IMR-90 (cell line): Measurements from ENCODE around the gene DIRAS3. TPM values are rescaled to one million over a fixed set of nuclear protein-coding genes. Genes with fewer than 3 reads are reported as not detected.

ENCODE experiments used
- ATAC-seq: fragments of 200-7000 bp; cut with Tn5 transposase; 2 replicates; pipeline ENCODE4 v1.9.1; 2020; ENCODE audit warnings: low read depth, mild to moderate bottlenecking, moderate library complexity
- BruUV-seq: library from RNA; stranded (reverse); fragments of 400-500 nt; replicated peaks from 2 replicates; lab custom pipeline; 2021; lab: Mats Ljungman, UMichigan
- CTCF ChIA-PET: fragments of 300-600 bp; formaldehyde crosslinking; extraction: SDS; loops from one replicate; lab custom pipeline; 2021; ENCODE audit warnings: antibody characterized with exemption; lab: Yijun Ruan, JAX
- POLR2A ChIA-PET: fragments of 300-600 bp; sonication (Branson Sonifier 250); formaldehyde crosslinking; loops from one replicate; lab custom pipeline; 2022; ENCODE audit warnings: antibody characterized with exemption; ENCODE audit not compliant: unreplicated experiment; lab: Charles Lee
- DNase-seq: peaks from one replicate; pipeline ENCODE4 v3.0.0; 2013
- H2AFZ ChIP-seq: replicated peaks from 2 replicates; pipeline ENCODE3; 2013; ENCODE audit warnings: low read length, mild to moderate bottlenecking; ENCODE audit not compliant: poor library complexity
- H2AK5ac ChIP-seq: 2 replicates; pipeline ENCODE4 v1.6.1; 2013; ENCODE audit warnings: low read depth, low read length, inconsistent platforms
- H2AK9ac ChIP-seq: replicated peaks from 2 replicates; pipeline ENCODE3; 2013; ENCODE audit warnings: mild to moderate bottlenecking, low read depth, low read length, moderate library complexity; ENCODE audit not compliant: poor library complexity
- H2BK120ac ChIP-seq: 2 replicates; pipeline ENCODE4 v1.6.1; 2013; ENCODE audit warnings: low read depth, low read length, inconsistent platforms
- H2BK15ac ChIP-seq: 3 replicates; pipeline ENCODE4 v1.6.1; 2013; ENCODE audit warnings: low read depth, low read length, inconsistent platforms
- H2BK20ac ChIP-seq: 2 replicates; pipeline ENCODE4 v1.6.1; 2013; ENCODE audit warnings: low read depth, mild to moderate bottlenecking, inconsistent platforms, low read length, moderate library complexity
- H2BK5ac ChIP-seq: 2 replicates; pipeline ENCODE4 v1.6.1; 2013; ENCODE audit warnings: mild to moderate bottlenecking, low read depth, low read length, inconsistent platforms; ENCODE audit not compliant: poor library complexity, severe bottlenecking
- H3K14ac ChIP-seq: replicated peaks from 2 replicates; pipeline ENCODE4 v1.6.1; 2013; ENCODE audit warnings: low read depth, low read length, inconsistent platforms
- H3K18ac ChIP-seq: 2 replicates; pipeline ENCODE4 v1.6.1; 2013; ENCODE audit warnings: low read depth, low read length, control low read depth
- H3K23ac ChIP-seq: 2 replicates; pipeline ENCODE4 v1.6.1; 2013; ENCODE audit warnings: low read depth, low read length, inconsistent platforms
- H3K27ac ChIP-seq: 2 replicates; pipeline ENCODE4 v1.5.1; 2013; ENCODE audit warnings: mild to moderate bottlenecking, control low read depth, low read length; ENCODE audit not compliant: insufficient read depth
- H3K27me3 ChIP-seq: 2 replicates; pipeline ENCODE4 v1.6.1; 2013; ENCODE audit warnings: low read length; ENCODE audit not compliant: control insufficient read depth, insufficient read depth
- H3K36me3 ChIP-seq: 2 replicates; pipeline ENCODE4 v1.6.1; 2013; ENCODE audit warnings: low read length, mixed read lengths; ENCODE audit not compliant: control insufficient read depth, insufficient read depth
- H3K4ac ChIP-seq: 2 replicates; pipeline ENCODE4 v1.6.1; 2013; ENCODE audit warnings: low read depth, low read length, inconsistent platforms
- H3K4me1 ChIP-seq: 2 replicates; pipeline ENCODE4 v1.6.1; 2013; ENCODE audit warnings: low read length, mixed read lengths; ENCODE audit not compliant: control insufficient read depth, insufficient read depth
- H3K4me2 ChIP-seq: 2 replicates; pipeline ENCODE4 v1.6.1; 2013; ENCODE audit warnings: low read depth, mild to moderate bottlenecking, control low read depth, low read length, moderate library complexity
- H3K4me3 ChIP-seq: 2 replicates; pipeline ENCODE4 v1.5.1; 2013; ENCODE audit warnings: low read depth, mild to moderate bottlenecking, control low read depth, low read length, moderate library complexity; ENCODE audit not compliant: insufficient read depth
- H3K56ac ChIP-seq: 2 replicates; pipeline ENCODE4 v1.6.1; 2013; ENCODE audit warnings: low read length, inconsistent platforms; ENCODE audit not compliant: insufficient read depth; ENCODE audit errors: extremely low read depth
- H3K79me1 ChIP-seq, 2 experiments: 2 replicates each; pipeline ENCODE4 v1.6.1; 2013; ENCODE audit warnings: low read length in 2 of 2, inconsistent platforms in 1 of 2, low read depth in 1 of 2
- H3K9ac ChIP-seq: 2 replicates; pipeline ENCODE4 v1.6.1; 2013; ENCODE audit warnings: low read depth, low read length, control low read depth
- H3K9me1 ChIP-seq: 2 replicates; pipeline ENCODE4 v1.6.1; 2013; ENCODE audit warnings: low read length, inconsistent platforms; ENCODE audit not compliant: insufficient read depth
- H3K9me3 ChIP-seq: 2 replicates; pipeline ENCODE4 v1.6.1; 2013; ENCODE audit warnings: low read length; ENCODE audit not compliant: control insufficient read depth, insufficient read depth
- H4K20me1 ChIP-seq: 2 replicates; pipeline ENCODE4 v1.6.1; 2013; ENCODE audit warnings: low read length, inconsistent platforms; ENCODE audit not compliant: insufficient read depth
- H4K5ac ChIP-seq: 2 replicates; pipeline ENCODE4 v1.6.1; 2013; ENCODE audit warnings: mild to moderate bottlenecking, low read depth, low read length, control low read depth
- H4K8ac ChIP-seq, 2 experiments: 2 replicates each; pipeline ENCODE4 v1.6.1; 2013; ENCODE audit warnings: low read depth in 2 of 2, low read length in 2 of 2, control low read depth in 1 of 2, inconsistent platforms in 1 of 2
- H4K91ac ChIP-seq: 2 replicates; pipeline ENCODE4 v1.6.1; 2013; ENCODE audit warnings: low read depth, low read length, inconsistent platforms; ENCODE audit not compliant: insufficient read depth
- BHLHE40 ChIP-seq: fragments of 150-350 bp; IDR thresholded peaks from 2 replicates; pipeline ENCODE4 v1.6.1; 2016; ENCODE audit warnings: mild to moderate bottlenecking, low read depth, low read length
- CHD1 ChIP-seq: IDR thresholded peaks from 2 replicates; pipeline ENCODE4 v1.6.1; 2012; ENCODE audit warnings: low read depth, low read length, improper control_type of control experiment
- ELK1 ChIP-seq: fragments of 150-350 bp; IDR thresholded peaks from 2 replicates; pipeline ENCODE4 v1.6.1; 2016; ENCODE audit warnings: low read depth, mild to moderate bottlenecking, low read length, moderate library complexity, borderline replicate concordance
- FOS ChIP-seq: fragments of 150-350 bp; IDR thresholded peaks from 2 replicates; pipeline ENCODE4 v1.6.1; 2016; ENCODE audit warnings: low read depth, low read length
- MAZ ChIP-seq: IDR thresholded peaks from 2 replicates; pipeline ENCODE4 v1.6.1; 2012; ENCODE audit warnings: low read depth, mild to moderate bottlenecking, low read length, improper control_type of control experiment, moderate library complexity, borderline replicate concordance
- NFE2L2 ChIP-seq: fragments of 150-350 bp; IDR thresholded peaks from 2 replicates; pipeline ENCODE4 v1.6.1; 2016; ENCODE audit warnings: low read depth, mild to moderate bottlenecking, low read length
- POLR2A ChIP-seq: IDR thresholded peaks from 2 replicates; pipeline ENCODE4 v1.6.1; 2012; ENCODE audit warnings: mild to moderate bottlenecking, low read depth, low read length
- RAD21 ChIP-seq: IDR thresholded peaks from 2 replicates; pipeline ENCODE4 v1.6.1; 2012; ENCODE audit warnings: low read length, improper control_type of control experiment
- RCOR1 ChIP-seq: IDR thresholded peaks from 2 replicates; pipeline ENCODE4 v1.6.1; 2012; ENCODE audit warnings: mild to moderate bottlenecking, low read length, improper control_type of control experiment; ENCODE audit not compliant: insufficient replicate concordance
- RFX5 ChIP-seq: IDR thresholded peaks from 2 replicates; pipeline ENCODE4 v1.8.0; 2012; ENCODE audit warnings: low read depth, mild to moderate bottlenecking, low read length, moderate library complexity
- SMC3 ChIP-seq: fragments of 150-350 bp; IDR thresholded peaks from 2 replicates; pipeline ENCODE4 v1.6.1; 2016; ENCODE audit warnings: low read depth, mild to moderate bottlenecking, antibody characterized with exemption, low read length, moderate library complexity
- USF2 ChIP-seq: fragments of 150-350 bp; IDR thresholded peaks from 2 replicates; pipeline ENCODE4 v1.6.1; 2017; ENCODE audit warnings: mild to moderate bottlenecking, antibody characterized with exemption, low read length, low read depth
- WGBS, 2 experiments: methylation state at CpG; one replicate each; pipeline versions ENCODE4 v1.1.5 to v1.1.7; 2013; ENCODE audit warnings: missing lambda C conversion rate in 2 of 2; ENCODE audit not compliant: insufficient read length in 1 of 2; ENCODE audit errors: extremely low coverage in 2 of 2; 5-methylcytosine and 5-hydroxymethylcytosine counted together
- dilution Hi-C: fragments of 300-500 bp; cut with HindIII; formaldehyde crosslinking; loops from one replicate; pipeline ENCODE4 v1.14.3; 2018; ENCODE audit warnings: low sequenced_read_pairs; ENCODE audit not compliant: unreplicated experiment
- in situ Hi-C: fragments of 300-500 bp; cut with MboI; formaldehyde crosslinking; loops from 3 replicates; pipeline ENCODE4 v1.14.3; 2019; ENCODE audit warnings: low sequenced_read_pairs, inconsistent platforms, mixed read lengths
- intact Hi-C: fragments of 100-400 bp; cut with micrococcal nuclease; formaldehyde crosslinking; loops from 2 replicates; pipeline ENCODE4 v1.10.0; 2022
- polyA plus RNA-seq, 3 experiments: library from polyadenylated mRNA; depleted of rRNA; stranded (reverse); fragments of >200 nt; gene quantifications; 2 replicates each; pipeline ENCODE4 v1.2.3, GENCODE V29; 2012; ENCODE audit warnings: low replicate concordance in 1 of 3
- total RNA-seq: library from RNA; depleted of rRNA; stranded (reverse); fragments of >200 nt; gene quantifications from 2 replicates; pipeline ENCODE4 v1.2.3, GENCODE V29; 2012
- TF ChIP-seq, protein P1 (sequence below): conservative IDR thresholded peaks from 2 replicates; pipeline ENCODE4 v1.5.1; 2012; ENCODE audit warnings: mild to moderate bottlenecking, low read depth, low read length, improper control_type of control experiment

The DIRAS3 gene
- total and polyA plus RNA-seq, 2 of the 4 experiments (the other 2 are of a cell fraction), result 8.6 to 14.6 TPM

DNA sequence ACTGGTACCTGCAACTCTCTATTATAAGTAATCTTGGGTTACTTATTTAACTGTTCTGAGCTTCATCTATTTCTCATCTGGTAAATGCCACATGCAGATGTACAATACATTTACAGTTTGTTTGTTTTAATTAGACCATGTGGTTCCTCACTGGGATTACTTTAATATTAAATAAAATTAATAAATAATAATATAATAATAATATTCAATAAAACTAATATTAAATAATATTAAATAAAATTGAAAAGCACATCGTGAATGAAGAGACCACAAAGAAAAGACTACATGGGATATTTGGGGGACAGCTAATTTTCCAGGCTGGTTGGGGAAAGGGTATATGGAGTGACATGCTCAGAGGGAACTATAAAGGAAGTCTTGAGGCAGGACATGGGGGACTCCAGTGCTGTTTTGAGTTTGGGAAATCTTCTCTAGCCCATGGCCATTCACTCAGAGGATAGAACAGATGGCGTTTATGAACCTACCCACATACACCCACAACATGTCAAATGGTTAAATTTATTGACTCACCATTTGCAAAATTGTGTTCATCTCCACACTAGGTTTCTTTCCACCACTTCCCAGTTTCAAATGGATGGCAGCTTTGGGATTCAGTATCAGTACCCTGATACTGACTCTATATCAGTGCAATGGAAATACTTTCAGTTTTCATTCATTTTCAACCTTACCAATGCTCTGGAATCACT is 25.6 kb downstream of the DIRAS3 start:
- Histone ChIP-seq H3K14ac (no peak overlapping the region), H2BK20ac (no peak overlapping the region), H4K20me1 (no peaks in the 10 kb centered on the region), H3K27ac (no peak overlapping the region), H3K4me2 (no peak overlapping the region), H2AK5ac (no peak overlapping the region), H3K36me3 (no peaks in the 10 kb centered on the region), H3K9ac (no peak overlapping the region), H3K27me3 (no peaks in the 10 kb centered on the region), H3K23ac (no peak overlapping the region), H3K9me3 (no peaks in the 10 kb centered on the region), H2BK120ac (no peak overlapping the region), H3K56ac (no peak overlapping the region), H2BK5ac (no peak overlapping the region), H3K4me3 (no peak overlapping the region), H4K5ac (no peak overlapping the region), H3K4ac (no peak overlapping the region), H4K8ac (no peak overlapping the region), H3K18ac (no peak overlapping the region), H2BK15ac (no peak overlapping the region), H3K4me1 (no peaks in the 10 kb centered on the region), H3K9me1 (no peaks in the 10 kb centered on the region), H2AK9ac (no peak overlapping the region), H3K79me1 (no peaks in the 10 kb centered on the region), H2AFZ (no peak overlapping the region), H4K91ac (no peak overlapping the region)
- ATAC-seq (no peak), DNase-seq (no peak)
- intact Hi-C loops (no loop called here), in situ Hi-C loops (no loop called here), dilution Hi-C loops (no loop called here)
- POLR2A ChIA-PET, result no interaction called here
- no CpG with 5 or more reads among the region's 2 CpGs for WGBS, 2 experiments
- CTCF ChIA-PET, result no interaction called here
- no TSS peak for BruUV-seq
- TF ChIP-seq NFE2L2, result no peak
- no peak for TF ChIP-seq BHLHE40
- TF ChIP-seq, protein P1, sequence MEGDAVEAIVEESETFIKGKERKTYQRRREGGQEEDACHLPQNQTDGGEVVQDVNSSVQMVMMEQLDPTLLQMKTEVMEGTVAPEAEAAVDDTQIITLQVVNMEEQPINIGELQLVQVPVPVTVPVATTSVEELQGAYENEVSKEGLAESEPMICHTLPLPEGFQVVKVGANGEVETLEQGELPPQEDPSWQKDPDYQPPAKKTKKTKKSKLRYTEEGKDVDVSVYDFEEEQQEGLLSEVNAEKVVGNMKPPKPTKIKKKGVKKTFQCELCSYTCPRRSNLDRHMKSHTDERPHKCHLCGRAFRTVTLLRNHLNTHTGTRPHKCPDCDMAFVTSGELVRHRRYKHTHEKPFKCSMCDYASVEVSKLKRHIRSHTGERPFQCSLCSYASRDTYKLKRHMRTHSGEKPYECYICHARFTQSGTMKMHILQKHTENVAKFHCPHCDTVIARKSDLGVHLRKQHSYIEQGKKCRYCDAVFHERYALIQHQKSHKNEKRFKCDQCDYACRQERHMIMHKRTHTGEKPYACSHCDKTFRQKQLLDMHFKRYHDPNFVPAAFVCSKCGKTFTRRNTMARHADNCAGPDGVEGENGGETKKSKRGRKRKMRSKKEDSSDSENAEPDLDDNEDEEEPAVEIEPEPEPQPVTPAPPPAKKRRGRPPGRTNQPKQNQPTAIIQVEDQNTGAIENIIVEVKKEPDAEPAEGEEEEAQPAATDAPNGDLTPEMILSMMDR, result no peak
- no peak for TF ChIP-seq RCOR1
- no peak for TF ChIP-seq RFX5
- TF ChIP-seq POLR2A, result no peak
- no peak for TF ChIP-seq RAD21
- TF ChIP-seq USF2, result no peak
- TF ChIP-seq SMC3, result no peak
- no peak for TF ChIP-seq ELK1
- TF ChIP-seq FOS, result no peak
- no peak for TF ChIP-seq MAZ
- TF ChIP-seq CHD1, result no peak
